CD8-positive, alpha-beta memory T cell (primary cell): Measurements from ENCODE around the gene TMEM231. TPM values are rescaled to one million over a fixed set of nuclear protein-coding genes. Genes with fewer than 3 reads are reported as not detected.

Source experiments
- CTCF ChIA-PET: fragments of 350-600 bp; sonication (Branson Sonifier 250); formaldehyde crosslinking; loops from one replicate; lab custom pipeline; 2021; ENCODE audit warnings: antibody characterized with exemption; lab: Charles Lee
- POLR2A ChIA-PET: fragments of 350-600 bp; sonication (Branson Sonifier 250); formaldehyde crosslinking; loops from one replicate; lab custom pipeline; 2021; ENCODE audit warnings: antibody characterized with exemption; lab: Charles Lee
- DNase-seq, 5 donors: peaks; one replicate each; pipeline versions ENCODE4 v3.0.0 to v3.0.0-alpha.2; 2020 to 2022; ENCODE audit warnings: mixed read lengths in 1 of 5
- H3K27ac ChIP-seq: one replicate; pipeline ENCODE4 v1.7.0; 2013; ENCODE audit warnings: low read depth, mild to moderate bottlenecking, low read length, moderate library complexity
- H3K27me3 ChIP-seq: 2 replicates; pipeline ENCODE4 v1.7.0; 2013; ENCODE audit warnings: low read length, mild to moderate bottlenecking; ENCODE audit not compliant: insufficient read depth, poor library complexity, severe bottlenecking
- H3K36me3 ChIP-seq: 2 replicates; pipeline ENCODE4 v1.7.0; 2013; ENCODE audit warnings: mild to moderate bottlenecking, low read length, moderate library complexity; ENCODE audit not compliant: insufficient read depth
- H3K4me1 ChIP-seq: 2 replicates; pipeline ENCODE4 v1.7.0; 2013; ENCODE audit warnings: mild to moderate bottlenecking, low read length, moderate library complexity; ENCODE audit not compliant: insufficient read depth
- H3K4me3 ChIP-seq: 2 replicates; pipeline ENCODE4 v1.7.0; 2013; ENCODE audit warnings: mild to moderate bottlenecking, low read length
- H3K9me3 ChIP-seq: 2 replicates; pipeline ENCODE4 v1.7.0; 2013; ENCODE audit warnings: mild to moderate bottlenecking, low read length
- H3K27ac Mint-ChIP-seq, 8 donors: one replicate each; pipeline ENCODE4 v1.8.0; 2020 to 2021; ENCODE audit warnings: mixed read lengths in 8 of 8, mild to moderate bottlenecking in 6 of 8, inconsistent platforms in 3 of 8, moderate library complexity in 3 of 8
- H3K27me3 Mint-ChIP-seq, 2 donors: one replicate each; pipeline ENCODE4 v1.8.0; 2020 to 2021; ENCODE audit warnings: mixed read lengths in 2 of 2, mild to moderate bottlenecking in 1 of 2, moderate library complexity in 1 of 2
- H3K36me3 Mint-ChIP-seq, 3 donors: one replicate each; pipeline ENCODE4 v1.8.0; 2020 to 2021; ENCODE audit warnings: mixed read lengths in 3 of 3, inconsistent platforms in 1 of 3, mild to moderate bottlenecking in 1 of 3
- H3K4me1 Mint-ChIP-seq, 3 donors: one replicate each; pipeline ENCODE4 v1.8.0; 2020 to 2021; ENCODE audit warnings: mixed read lengths in 3 of 3, inconsistent platforms in 1 of 3, mild to moderate bottlenecking in 1 of 3
- H3K4me3 Mint-ChIP-seq, 7 donors: one replicate each; pipeline ENCODE4 v1.8.0; 2020 to 2021; ENCODE audit warnings: mixed read lengths in 7 of 7, mild to moderate bottlenecking in 6 of 7, moderate library complexity in 4 of 7, inconsistent platforms in 2 of 7
- H3K9me3 Mint-ChIP-seq, 5 donors: one replicate each; pipeline ENCODE4 v1.8.0; 2020 to 2022; ENCODE audit warnings: mixed read lengths in 5 of 5, mild to moderate bottlenecking in 3 of 5, moderate library complexity in 2 of 5, inconsistent platforms in 1 of 5
- polyA plus RNA-seq: library from polyadenylated mRNA; unstranded; fragments of 300-500 nt; fragmentation: Illumina TruSeq; gene quantifications from one replicate; pipeline ENCODE4 v1.2.3, GENCODE V29; 2021
- total RNA-seq, 2 experiments: library from RNA; stranded (reverse); gene quantifications; one replicate each; pipeline ENCODE4 v1.2.3, GENCODE V29; 2021

The TMEM231 gene
- total and polyA plus RNA-seq, 3 experiments from 2014 or later, result 3.4 to 5.4 (median 5.3) TPM

DNA sequence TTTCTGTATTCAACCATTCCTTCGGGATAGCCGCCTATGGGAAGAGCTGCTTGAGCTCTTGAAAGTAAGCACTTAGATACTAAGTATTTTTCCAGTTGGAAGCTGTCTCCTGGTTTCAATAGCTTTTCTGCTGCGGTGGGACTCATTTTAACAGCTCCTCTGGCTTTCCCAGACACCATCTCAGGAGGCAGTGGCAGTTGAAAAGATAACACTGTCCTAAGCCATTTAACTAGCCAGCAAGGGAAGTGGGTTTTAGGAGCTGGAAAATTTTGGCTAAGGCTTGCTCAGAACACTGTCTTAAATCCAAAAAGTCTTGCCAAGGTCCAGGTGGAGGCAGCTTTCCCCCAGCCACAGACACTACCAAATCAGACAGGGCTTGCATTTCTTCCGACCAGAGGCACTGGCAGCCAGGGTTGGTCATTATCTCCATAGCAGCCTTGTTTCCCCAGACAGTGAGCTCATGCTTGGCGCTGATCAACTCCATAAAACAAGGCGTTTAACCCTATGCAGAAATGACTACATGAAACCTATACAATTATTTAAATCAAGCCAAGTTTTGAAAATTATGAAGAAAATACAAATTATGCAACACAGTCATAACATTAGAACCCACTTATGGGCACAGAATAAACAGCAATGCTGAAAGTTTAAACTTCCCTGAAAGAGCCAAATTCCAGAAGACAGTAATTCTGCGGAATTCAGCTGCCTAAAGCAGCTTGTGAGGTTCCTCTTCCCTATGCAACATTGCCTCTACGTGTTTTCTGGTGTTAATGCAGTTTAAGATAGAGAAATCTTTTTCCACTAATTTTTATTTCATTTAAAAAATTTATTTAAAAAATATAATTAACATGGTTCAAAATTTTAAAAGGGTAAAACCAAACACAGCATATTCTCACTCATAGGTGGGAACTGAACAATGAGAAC, 35.1 kb upstream of the TMEM231 start:
- Histone ChIP-seq H3K9me3 (no peaks in the 10 kb centered on the region), H3K36me3 (no peaks in the 10 kb centered on the region), H3K27me3 (no peaks in the 10 kb centered on the region), H3K4me1 (no peaks in the 10 kb centered on the region), H3K4me3 (no peak overlapping the region), H3K27ac (peak overlapping the region; percentile 31)
- H3K9me3 Mint-ChIP-seq, result no peaks in the 10 kb centered on the region
- H3K4me1 Mint-ChIP-seq, result peaks cover 8 to 15% (median 8%) of the 10 kb centered on the region in 3 donors
- no peak for DNase-seq
- H3K27me3 Mint-ChIP-seq, result no peaks in the 10 kb centered on the region
- H3K36me3 Mint-ChIP-seq, result peaks cover 0 to 47% (median 14%) of the 10 kb centered on the region in 3 donors
- H3K4me3 Mint-ChIP-seq, result no peak overlapping the region
- ChIA-PET POLR2A (no interaction called here), CTCF (no interaction called here)
- peak overlapping the region in 2 of 8 donors; percentile 12 to 22 for H3K27ac Mint-ChIP-seq

DNA sequence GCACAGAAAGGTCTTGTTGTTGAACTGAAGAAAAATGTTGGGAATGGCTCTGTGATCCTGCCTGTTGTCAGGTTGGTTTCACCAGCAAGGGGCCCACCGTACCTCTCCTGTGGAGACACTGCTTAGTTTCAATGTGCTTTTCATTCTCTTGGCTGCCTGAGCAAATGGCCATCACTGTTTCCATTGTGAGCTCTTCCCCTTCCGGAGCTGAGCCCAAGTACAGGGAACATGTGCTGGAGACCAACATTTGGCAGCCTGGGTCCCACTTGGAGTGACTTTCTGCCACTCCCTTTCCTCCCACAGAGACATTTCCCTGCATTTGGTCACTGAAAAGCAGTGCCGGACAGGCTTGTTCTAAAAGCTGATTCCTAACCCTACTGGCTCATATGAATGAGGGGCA, 33.3 kb upstream of the TMEM231 start:
- no peaks in the 10 kb centered on the region for H3K27me3 ChIP-seq
- POLR2A ChIA-PET, result no interaction called here
- no peak overlapping the region for H3K4me3 ChIP-seq
- no peak for DNase-seq
- Mint-ChIP-seq H3K4me1 (peaks cover 11 to 25% (median 14%) of the 10 kb centered on the region in 3 donors), H3K27ac (peak overlapping the region in 1 of 8 donors; percentile 60), H3K9me3 (no peaks in the 10 kb centered on the region), H3K4me3 (no peak overlapping the region), H3K36me3 (peaks cover 0 to 43% (median 15%) of the 10 kb centered on the region in 3 donors), H3K27me3 (no peaks in the 10 kb centered on the region)
- no peaks in the 10 kb centered on the region for H3K4me1 ChIP-seq
- H3K27ac ChIP-seq, result no peak overlapping the region
- no peaks in the 10 kb centered on the region for H3K36me3 ChIP-seq
- H3K9me3 ChIP-seq, result no peaks in the 10 kb centered on the region
- CTCF ChIA-PET, result interaction anchor here (2.4 kb wide), 1 partner anchor 32 kb away, joined by 5 read pairs; no protein-coding TSS in a partner anchor

DNA sequence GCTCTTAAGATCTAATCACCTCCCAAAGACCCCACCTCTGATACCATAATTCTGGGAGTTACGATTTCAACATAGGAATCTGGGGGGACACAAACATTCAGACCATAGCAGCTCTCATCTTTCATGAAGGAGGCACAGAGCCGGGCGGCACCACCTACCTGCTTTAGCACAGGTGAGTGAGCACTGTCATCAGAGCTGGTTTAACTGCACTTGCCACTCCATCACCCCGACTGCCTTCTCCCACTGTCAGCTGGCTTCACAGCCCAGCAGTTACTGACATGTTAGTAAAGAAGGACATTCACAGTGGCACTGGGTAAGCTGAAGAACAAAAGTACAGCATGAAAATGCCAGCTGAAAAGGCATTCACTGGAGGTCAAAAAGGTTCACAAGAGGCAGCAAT, 32.7 kb upstream of the TMEM231 start:
- H3K27ac Mint-ChIP-seq, result peak overlapping the region in 2 of 8 donors; percentile 21 to 74
- H3K36me3 Mint-ChIP-seq, result peaks cover 0 to 37% (median 14%) of the 10 kb centered on the region in 3 donors
- H3K4me3 ChIP-seq, result no peak overlapping the region
- DNase-seq, result no peak
- no peaks in the 10 kb centered on the region for H3K27me3 ChIP-seq
- CTCF ChIA-PET, result interaction anchor here (1.5 to 2.4 kb wide), 2 partner anchors 12 to 33 kb away, joined by 3 to 5 read pairs; no protein-coding TSS in a partner anchor
- H3K36me3 ChIP-seq, result no peaks in the 10 kb centered on the region
- no peaks in the 10 kb centered on the region for H3K9me3 Mint-ChIP-seq
- H3K27me3 Mint-ChIP-seq, result no peaks in the 10 kb centered on the region
- H3K27ac ChIP-seq, result no peak overlapping the region
- H3K4me3 Mint-ChIP-seq, result no peak overlapping the region
- H3K4me1 Mint-ChIP-seq, result peaks cover 13 to 27% (median 18%) of the 10 kb centered on the region in 3 donors
- H3K9me3 ChIP-seq, result no peaks in the 10 kb centered on the region
- H3K4me1 ChIP-seq, result no peaks in the 10 kb centered on the region
- POLR2A ChIA-PET, result no interaction called here

DNA sequence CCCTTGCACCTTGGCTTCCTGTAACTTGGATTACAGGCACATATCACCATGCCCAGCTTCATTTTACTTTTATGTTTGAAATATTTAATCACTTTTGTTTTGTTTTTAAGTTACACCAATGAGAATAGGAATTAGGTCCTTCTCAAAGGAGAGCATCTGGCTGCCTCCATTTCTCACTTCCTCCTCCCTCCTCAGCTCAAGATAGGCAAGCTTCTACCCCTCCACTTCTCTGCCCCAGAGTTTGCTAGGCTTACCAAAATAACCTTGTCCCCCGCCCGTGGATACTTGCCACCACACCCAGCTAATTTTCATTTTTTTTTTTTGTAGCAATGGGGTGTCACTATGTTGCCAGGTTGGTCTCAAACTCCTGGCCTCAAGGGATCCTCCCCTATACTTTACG, 28.1 kb upstream of the TMEM231 start:
- H3K27me3 ChIP-seq, result no peaks in the 10 kb centered on the region
- no peak overlapping the region for H3K27ac ChIP-seq
- no peaks in the 10 kb centered on the region for H3K4me1 ChIP-seq
- no peak overlapping the region for H3K4me3 ChIP-seq
- H3K27me3 Mint-ChIP-seq, result no peaks in the 10 kb centered on the region
- no peak for DNase-seq
- no peaks in the 10 kb centered on the region for H3K9me3 ChIP-seq
- peaks cover 19 to 38% (median 30%) of the 10 kb centered on the region in 3 donors for H3K4me1 Mint-ChIP-seq
- H3K27ac Mint-ChIP-seq, result peak overlapping the region in 6 of 8 donors; percentile 33 to 81 (median 72)
- CTCF ChIA-PET, result interaction anchor here (1.1 kb wide), 1 partner anchor 119 kb away, joined by 3 read pairs; the partner anchor contains the start of gene TMEM170A
- peaks cover 0 to 35% (median 16%) of the 10 kb centered on the region in 3 donors for H3K36me3 Mint-ChIP-seq
- H3K9me3 Mint-ChIP-seq, result no peaks in the 10 kb centered on the region
- POLR2A ChIA-PET, result no interaction called here
- no peak overlapping the region for H3K4me3 Mint-ChIP-seq
- H3K36me3 ChIP-seq, result peaks cover 5% of the 10 kb centered on the region

DNA sequence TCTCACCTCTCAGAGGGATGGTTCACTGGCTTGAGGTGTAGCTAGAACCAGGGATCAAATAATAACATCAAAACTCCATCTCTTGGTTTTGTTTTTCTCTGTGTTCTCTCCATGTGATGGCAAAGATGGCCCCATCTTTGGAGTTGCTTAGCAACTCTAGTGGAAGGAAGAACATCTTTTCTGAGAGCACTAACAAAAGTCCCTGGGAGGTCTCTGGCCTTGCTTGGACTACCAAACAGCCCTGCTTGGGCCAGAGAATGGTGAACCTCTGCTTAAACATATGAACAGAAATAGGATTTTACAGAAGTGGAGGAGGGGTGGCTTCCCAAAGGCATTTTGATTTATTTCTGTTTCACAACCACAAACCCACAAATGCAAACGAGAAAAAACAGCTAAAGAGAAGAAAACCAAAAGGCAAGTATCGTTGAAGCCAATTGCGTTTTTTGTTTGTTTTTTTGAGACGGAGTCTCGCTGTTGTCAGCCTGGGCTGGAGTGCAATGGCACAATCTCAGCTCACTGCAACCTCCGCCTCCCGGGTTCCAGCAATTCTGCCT, 23.3 kb upstream of the TMEM231 start:
- Histone ChIP-seq H3K27ac (no peak overlapping the region), H3K4me1 (no peaks in the 10 kb centered on the region), H3K9me3 (no peaks in the 10 kb centered on the region), H3K4me3 (no peak overlapping the region), H3K27me3 (no peaks in the 10 kb centered on the region), H3K36me3 (peaks cover 33% of the 10 kb centered on the region)
- no peak for DNase-seq
- H3K9me3 Mint-ChIP-seq, result no peaks in the 10 kb centered on the region
- ChIA-PET CTCF (interaction anchor here (1.4 to 2.1 kb wide), 2 partner anchors 43 to 62 kb away, joined by 3 to 5 read pairs; partner anchors contain the start of gene ADAT1), POLR2A (no interaction called here)
- peaks cover 26 to 43% (median 38%) of the 10 kb centered on the region in 3 donors for H3K4me1 Mint-ChIP-seq
- peaks cover 0 to 60% (median 13%) of the 10 kb centered on the region in 3 donors for H3K36me3 Mint-ChIP-seq
- H3K4me3 Mint-ChIP-seq, result no peak overlapping the region
- peak overlapping the region in 5 of 8 donors; percentile 25 to 85 (median 38) for H3K27ac Mint-ChIP-seq
- H3K27me3 Mint-ChIP-seq, result no peaks in the 10 kb centered on the region

DNA sequence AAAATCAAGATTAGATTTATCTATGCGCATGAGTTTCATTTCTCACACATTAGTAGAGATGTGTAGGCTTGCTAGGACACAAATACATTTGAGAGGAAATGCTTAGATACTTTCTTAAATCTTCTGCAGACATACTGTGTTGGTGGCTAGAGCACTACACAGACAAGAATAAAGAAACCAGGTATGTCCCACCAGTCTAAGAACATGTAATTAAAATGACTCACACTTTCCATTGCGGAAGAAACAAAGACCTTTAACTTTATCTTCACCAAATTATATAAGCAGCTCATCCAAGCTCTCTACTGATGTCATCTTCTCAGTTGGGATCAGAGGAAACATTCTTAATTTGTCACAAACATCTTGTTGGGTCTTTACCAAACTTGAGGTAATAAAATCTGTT, 22.7 kb upstream of the TMEM231 start:
- ChIA-PET POLR2A (no interaction called here), CTCF (interaction anchor here (1.4 to 2.1 kb wide), 2 partner anchors 44 to 62 kb away, joined by 3 to 5 read pairs; partner anchors contain the start of gene ADAT1)
- Histone ChIP-seq H3K27ac (no peak overlapping the region), H3K9me3 (no peaks in the 10 kb centered on the region), H3K4me1 (no peaks in the 10 kb centered on the region), H3K36me3 (peaks cover 39% of the 10 kb centered on the region), H3K4me3 (no peak overlapping the region), H3K27me3 (no peaks in the 10 kb centered on the region)
- Mint-ChIP-seq H3K36me3 (peaks cover 0 to 66% (median 15%) of the 10 kb centered on the region in 3 donors), H3K4me1 (peaks cover 27 to 46% (median 40%) of the 10 kb centered on the region in 3 donors), H3K4me3 (no peak overlapping the region), H3K27me3 (no peaks in the 10 kb centered on the region), H3K9me3 (no peaks in the 10 kb centered on the region), H3K27ac (peak overlapping the region in 6 of 8 donors; percentile 23 to 85 (median 69))
- no peak for DNase-seq

DNA sequence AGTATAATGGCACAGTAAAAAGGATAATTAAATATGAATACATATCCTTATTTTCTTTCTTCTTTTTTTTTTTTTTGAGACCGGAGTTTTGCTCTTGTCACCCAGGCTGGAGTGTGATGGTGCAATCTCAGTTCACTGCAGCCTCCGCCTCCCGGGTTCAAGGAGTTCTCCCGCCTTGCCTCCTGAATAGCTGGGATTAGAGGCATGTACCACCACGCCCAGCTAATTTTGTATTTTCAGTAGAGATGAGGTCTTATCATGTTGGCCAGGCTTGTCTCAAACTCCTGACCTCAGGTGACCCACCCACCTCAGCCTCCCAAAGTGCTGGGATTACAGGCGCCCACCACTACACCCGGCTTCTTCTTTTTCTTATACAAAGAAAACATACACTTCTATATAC, 22.2 kb upstream of the TMEM231 start:
- peaks cover 0 to 71% (median 17%) of the 10 kb centered on the region in 3 donors for H3K36me3 Mint-ChIP-seq
- Histone ChIP-seq H3K4me3 (no peak overlapping the region), H3K4me1 (no peaks in the 10 kb centered on the region), H3K27me3 (no peaks in the 10 kb centered on the region), H3K36me3 (peaks cover 44% of the 10 kb centered on the region), H3K9me3 (no peaks in the 10 kb centered on the region), H3K27ac (no peak overlapping the region)
- H3K4me3 Mint-ChIP-seq, result no peak overlapping the region
- ChIA-PET CTCF (interaction anchor here (0.5 to 2.1 kb wide), 4 partner anchors 37 to 107 kb away, joined by 3 to 5 read pairs (median 3); partner anchors contain the start of gene ADAT1), POLR2A (no interaction called here)
- DNase-seq, result no peak
- H3K27me3 Mint-ChIP-seq, result no peaks in the 10 kb centered on the region
- peaks cover 31 to 51% (median 45%) of the 10 kb centered on the region in 3 donors for H3K4me1 Mint-ChIP-seq
- no peaks in the 10 kb centered on the region for H3K9me3 Mint-ChIP-seq
- H3K27ac Mint-ChIP-seq, result peak overlapping the region in 5 of 8 donors; percentile 23 to 77 (median 64)
